Measurements from ENCODE around the gene TRIP6.
A peak's percentile ranks its signal among the peaks of the same experiment; 100 is the strongest.
"Not testable (repeated sequence)": the region's sequence is repeated elsewhere in the genome, so short reads cannot be mapped to it uniquely, and the experiment has no call there.

TRIP6 gene

GRCh38 chr7:100839361-100839760, 27.8 kb upstream of the TRIP6 start:
- DNase-seq = no peak

DNA sequence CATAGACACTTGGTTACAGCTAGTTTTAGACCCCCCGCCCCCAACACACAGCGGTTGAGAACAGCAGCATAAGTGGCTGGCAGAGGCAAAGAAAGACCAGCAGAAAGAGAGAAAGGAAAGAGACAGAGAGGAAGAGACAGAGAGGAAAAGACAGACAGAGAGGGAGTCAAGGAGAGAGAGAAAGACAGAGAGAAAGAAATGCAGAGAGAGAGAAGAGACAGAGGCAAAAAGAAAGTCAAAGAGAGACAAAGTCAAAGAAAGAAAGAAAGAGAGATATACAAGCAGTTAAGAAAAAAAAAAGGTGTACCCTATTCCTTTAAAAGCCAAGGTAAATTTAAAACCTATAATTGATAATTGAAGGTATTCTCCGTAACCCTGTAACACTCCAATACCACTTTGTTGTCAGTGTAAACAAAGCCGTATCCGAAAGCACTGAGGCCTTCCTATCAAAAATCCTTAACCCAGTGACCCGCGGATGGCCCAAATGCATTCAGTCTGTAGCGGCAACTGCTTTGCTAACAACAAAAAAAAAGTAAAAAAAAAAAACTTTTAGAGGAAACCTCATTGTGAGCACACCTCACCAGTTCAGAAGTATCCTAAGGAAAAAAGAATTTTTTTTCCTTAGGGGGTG, 26.6 kb upstream of the TRIP6 start:
- DNase-seq = no peak

- DNase-seq = no peak
These were observed 19.8 kb upstream of the TRIP6 start for GRCh38 chr7:100847360-100847759.

DNA sequence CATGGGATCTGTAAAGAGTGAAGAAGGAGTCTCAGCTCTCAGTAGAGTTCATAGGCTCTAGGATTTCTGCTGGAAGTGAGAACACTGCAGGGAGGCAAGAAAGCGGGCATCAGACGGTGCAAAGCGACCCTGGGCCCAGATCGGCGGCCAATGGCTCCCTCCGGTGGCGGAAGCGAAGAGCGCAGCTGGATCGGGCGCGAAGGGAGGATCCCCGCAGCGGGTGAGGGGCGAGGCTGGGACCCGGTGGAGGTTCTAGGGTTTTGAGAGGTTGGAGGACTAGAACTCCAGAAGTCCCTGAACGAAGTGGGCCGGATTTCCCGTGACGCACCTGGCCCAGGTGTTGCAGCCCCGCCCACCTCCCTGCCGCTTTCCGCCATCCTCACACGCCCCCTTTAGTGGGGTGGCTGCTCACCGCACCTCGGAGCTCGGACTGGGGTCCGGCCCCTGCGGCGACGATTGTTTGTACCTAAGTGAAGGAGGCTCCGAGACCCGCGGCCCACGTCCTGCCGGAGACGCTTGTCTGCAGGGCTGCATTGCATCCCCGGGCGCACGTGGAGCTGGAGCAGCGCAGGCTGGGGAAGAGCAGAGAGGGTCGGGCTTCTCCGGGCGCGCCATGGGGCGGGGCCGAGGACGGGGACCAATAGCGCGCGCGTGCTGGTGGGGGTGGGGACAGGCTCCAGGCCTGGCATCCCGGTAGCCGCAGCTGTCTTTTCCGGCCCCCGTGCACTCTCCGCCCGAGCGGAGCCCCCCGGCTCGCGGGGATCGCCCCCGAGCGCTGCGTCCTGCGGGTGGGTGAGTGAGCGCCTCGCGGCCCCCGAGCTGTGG, 14.9 kb upstream of the TRIP6 start, which contains the start of gene SLC12A9:
TSS of gene SLC12A9 (plus strand) at position 666 of the 825 bp plus-strand sequence. CDS start 1,485 bp downstream, outside the sequence.
- DNase-seq = peak; percentile 57

GRCh38 chr7:100854146-100854895, 12.9 kb upstream of the TRIP6 start:
- DNase-seq = no peak

GRCh38 chr7:100854899-100855298, 12.3 kb upstream of the TRIP6 start:
- DNase-seq = not testable (repeated sequence)

DNA sequence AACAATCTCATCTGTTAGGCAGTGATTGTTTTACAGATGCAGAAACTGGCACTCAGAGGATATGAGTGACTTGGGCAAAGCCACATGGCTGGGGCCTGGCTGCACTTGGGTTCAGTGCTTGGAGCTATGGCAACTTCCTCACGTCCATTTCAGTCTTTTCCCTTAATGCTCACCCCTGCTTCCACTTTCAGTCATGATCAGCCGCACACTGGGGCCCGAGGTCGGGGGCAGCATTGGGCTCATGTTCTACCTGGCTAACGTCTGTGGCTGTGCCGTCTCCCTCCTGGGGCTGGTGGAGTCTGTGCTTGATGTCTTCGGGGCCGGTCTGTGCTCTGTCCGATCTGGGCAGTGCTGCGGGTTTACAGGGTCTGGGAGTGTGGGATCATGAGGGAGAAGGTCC, 11.7 kb upstream of the TRIP6 start:
- DNase-seq = no peak

DNA sequence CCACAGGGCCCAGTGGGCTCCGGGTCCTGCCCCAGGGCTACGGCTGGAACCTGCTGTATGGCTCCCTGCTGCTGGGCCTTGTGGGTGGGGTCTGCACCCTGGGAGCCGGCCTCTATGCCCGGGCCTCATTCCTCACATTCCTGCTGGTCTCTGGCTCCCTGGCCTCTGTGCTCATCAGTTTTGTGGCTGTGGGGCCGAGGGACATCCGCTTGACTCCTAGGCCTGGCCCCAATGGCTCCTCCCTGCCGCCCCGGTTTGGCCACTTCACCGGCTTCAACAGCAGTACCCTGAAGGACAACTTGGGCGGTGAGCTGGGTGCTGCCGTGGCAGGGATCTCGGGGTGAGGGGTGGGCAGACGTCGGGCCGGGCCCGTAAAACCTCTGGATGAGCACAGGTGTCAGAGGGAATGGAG, 10.3 kb upstream of the TRIP6 start:
- no peak for DNase-seq

DNA sequence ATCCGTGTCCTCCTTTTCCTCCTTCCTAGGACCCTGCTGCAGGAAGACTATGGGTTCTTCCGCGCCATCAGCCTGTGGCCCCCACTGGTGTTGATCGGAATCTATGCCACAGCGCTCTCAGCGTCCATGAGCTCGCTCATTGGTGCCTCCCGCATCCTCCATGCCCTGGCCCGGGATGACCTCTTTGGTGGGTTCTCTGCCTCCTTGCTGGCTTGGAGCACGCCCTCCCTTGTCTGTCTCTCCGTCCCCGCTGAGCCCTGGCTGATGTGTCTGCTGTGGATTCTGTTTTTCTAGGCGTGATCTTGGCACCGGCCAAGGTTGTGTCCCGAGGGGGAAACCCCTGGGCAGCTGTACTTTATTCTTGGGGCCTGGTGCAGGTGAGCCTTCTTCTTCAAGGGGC, 7.3 kb upstream of the TRIP6 start:
- no peak for DNase-seq

- no peak for DNase-seq
These were observed 6.2 kb upstream of the TRIP6 start for GRCh38 chr7:100860702-100861615.

DNA sequence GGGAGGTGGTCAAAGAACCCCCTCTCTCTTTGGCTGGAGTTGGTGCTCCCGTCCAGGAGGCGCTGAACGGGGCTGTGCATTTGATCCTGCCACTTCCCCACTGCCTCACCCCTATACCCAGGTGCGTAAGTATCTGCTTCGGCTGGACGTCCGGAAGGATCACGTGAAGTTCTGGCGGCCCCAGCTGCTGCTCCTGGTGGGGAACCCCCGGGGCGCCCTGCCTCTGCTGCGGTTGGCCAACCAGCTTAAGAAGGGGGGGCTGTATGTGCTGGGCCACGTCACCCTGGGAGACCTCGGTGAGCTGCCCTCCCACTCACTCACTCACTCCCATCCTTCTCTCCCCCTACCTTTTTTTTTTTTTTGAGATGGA, 5.6 kb upstream of the TRIP6 start:
- DNase-seq = no peak

- no peak for DNase-seq
These were observed 3.7 kb upstream of the TRIP6 start for GRCh38 chr7:100863406-100863950.

DNA sequence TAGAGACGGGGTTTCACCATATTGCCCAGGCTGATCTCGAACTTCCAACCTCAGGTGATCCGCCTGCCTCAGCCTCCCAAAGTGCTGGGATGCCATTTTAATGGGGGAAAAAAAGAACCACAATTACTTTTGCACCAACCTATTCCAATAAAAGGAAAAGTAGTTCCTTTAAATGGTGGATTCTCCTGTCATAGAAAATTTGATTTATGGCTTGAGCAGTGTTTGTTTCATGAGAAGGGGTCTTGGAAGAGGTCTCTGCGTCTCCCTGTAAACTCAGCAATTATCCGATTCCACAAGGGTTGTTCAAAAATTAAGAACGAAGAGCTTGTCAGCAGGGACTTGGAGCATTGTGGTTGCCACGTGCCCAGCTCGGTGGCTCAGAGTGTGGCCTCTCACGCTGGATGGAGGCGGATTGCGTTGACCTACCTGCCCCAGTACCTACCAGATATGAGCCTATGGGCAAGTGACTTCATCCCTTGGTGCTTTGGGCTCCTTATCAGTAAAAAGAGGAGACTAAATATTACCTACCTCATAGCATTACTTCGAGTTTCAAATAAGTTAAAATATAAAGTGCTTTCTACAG, 2.8 kb upstream of the TRIP6 start:
- DNase-seq = no peak

- no peak for DNase-seq
These were observed 1.7 kb upstream of the TRIP6 start for GRCh38 chr7:100865372-100865911.

GRCh38 chr7:100865938-100866728, 1.1 kb upstream of the TRIP6 start:
- no peak for DNase-seq

GRCh38 chr7:100866729-100867039, 503 bp upstream of the TRIP6 start:
- DNase-seq = no peak

DNA sequence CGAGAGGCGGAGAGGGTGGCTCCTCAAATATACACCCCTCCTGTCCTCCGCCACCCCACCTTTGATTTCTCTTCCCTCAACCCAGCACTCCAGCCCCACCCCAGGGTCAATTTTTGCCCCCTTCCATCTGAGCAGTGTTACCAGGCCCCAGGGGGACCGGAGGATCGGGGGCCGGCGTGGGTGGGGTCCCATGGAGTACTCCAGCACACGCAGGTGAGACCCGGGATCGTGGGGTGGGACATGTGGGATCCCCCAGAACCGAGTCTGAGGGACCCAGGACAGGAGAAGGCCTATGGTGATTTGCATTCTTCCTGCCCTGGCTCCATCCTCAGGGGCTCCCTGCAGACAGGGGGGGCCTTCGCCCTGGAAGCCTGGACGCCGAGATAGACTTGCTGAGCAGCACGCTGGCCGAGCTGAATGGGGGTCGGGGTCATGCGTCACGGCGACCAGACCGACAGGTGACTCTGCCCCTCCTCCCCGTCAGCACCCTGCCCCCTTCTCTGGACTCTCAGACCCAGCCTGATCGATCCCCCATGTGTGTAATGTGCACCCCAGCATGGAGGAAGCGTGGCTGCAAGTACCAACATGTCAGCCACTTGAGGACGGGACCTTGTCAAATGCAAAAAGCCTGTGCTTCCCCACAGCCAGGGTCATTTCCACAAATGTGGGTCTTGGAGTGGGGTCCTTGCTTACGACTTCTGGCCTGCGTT, 744 bp downstream of the TRIP6 start:
- no peak for DNase-seq

- no peak for DNase-seq
These were observed 6.6 kb downstream of the TRIP6 start for GRCh38 chr7:100873599-100874299.

DNA sequence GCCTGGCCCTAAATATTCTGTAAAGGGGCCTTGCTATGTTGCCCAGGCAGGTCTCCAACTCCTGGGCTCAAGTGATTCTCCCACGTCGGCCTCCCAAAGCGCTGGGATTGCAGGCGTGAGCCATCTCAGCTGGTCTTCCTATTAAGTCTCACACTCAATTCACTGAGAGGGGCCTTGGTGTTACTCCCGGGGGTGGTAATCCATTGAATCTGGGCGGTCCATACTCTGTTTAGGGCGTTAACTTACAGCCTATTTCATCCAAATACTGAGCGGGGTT, 7.1 kb downstream of the TRIP6 start:
- DNase-seq = no peak
